PC-3 (cell line): ENCODE data around the gene GAS7.

Experiments
- EZH2 ChIP-seq: fragments of 300-600 bp; sonication (generic); IDR thresholded peaks from one replicate; pipeline ENCODE4 v1.6.1; 2017; ENCODE audit warnings: antibody characterized with exemption, mild to moderate bottlenecking, low read length; ENCODE audit not compliant: unreplicated experiment
- EZH2phosphoT487 ChIP-seq: fragments of 300-600 bp; sonication (generic); IDR thresholded peaks from 2 replicates; pipeline ENCODE4 v1.6.1; 2018; ENCODE audit warnings: mild to moderate bottlenecking, antibody characterized with exemption, low read length, borderline replicate concordance
- TF ChIP-seq, protein P1 (sequence below): fragments of 300-600 bp; sonication (generic); conservative IDR thresholded peaks from 2 replicates; pipeline ENCODE4 v1.5.1; 2017; ENCODE audit warnings: antibody characterized with exemption, low read depth, mild to moderate bottlenecking, low read length

DNA sequence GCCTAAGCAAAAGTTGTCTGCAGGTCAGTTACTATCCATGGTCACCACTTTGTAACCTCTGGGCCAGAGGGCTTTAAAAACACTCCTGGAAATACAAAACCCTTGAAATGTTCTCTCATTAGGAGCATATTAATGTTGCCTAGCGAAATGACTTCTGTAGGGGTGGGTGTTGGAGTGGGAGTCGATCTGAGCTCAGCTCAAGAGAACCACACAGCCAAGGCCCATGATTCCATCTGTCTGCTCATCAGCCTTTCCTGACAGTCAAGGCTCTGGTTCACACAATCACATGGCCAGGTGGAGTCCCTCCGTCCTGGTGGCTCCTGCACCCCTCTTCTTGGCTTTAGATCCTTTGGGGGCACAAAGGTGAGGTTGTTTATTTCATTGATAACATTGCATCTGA, 320.1 kb downstream of the GAS7 start:
- TF ChIP-seq, protein P1, sequence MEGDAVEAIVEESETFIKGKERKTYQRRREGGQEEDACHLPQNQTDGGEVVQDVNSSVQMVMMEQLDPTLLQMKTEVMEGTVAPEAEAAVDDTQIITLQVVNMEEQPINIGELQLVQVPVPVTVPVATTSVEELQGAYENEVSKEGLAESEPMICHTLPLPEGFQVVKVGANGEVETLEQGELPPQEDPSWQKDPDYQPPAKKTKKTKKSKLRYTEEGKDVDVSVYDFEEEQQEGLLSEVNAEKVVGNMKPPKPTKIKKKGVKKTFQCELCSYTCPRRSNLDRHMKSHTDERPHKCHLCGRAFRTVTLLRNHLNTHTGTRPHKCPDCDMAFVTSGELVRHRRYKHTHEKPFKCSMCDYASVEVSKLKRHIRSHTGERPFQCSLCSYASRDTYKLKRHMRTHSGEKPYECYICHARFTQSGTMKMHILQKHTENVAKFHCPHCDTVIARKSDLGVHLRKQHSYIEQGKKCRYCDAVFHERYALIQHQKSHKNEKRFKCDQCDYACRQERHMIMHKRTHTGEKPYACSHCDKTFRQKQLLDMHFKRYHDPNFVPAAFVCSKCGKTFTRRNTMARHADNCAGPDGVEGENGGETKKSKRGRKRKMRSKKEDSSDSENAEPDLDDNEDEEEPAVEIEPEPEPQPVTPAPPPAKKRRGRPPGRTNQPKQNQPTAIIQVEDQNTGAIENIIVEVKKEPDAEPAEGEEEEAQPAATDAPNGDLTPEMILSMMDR = no peak
- no peak for TF ChIP-seq EZH2phosphoT487
- TF ChIP-seq EZH2 = no peak
